Caco-2 (cell line): ENCODE measurements around the gene LRP1B. TPM values are rescaled to one million over a fixed set of nuclear protein-coding genes. Genes with fewer than 3 reads are reported as not detected.
A peak's percentile ranks its signal among the peaks of the same experiment; 100 is the strongest.

Source experiments
- BruUV-seq: library from RNA; stranded (reverse); fragments of 400-500 nt; replicated peaks from 2 replicates; lab custom pipeline; 2021; lab: Mats Ljungman, UMichigan
- CTCF ChIA-PET: fragments of 300-600 bp; sonication (Branson Sonifier 250); formaldehyde crosslinking; loops from one replicate; lab custom pipeline; 2022; ENCODE audit warnings: antibody characterized with exemption; lab: Charles Lee
- POLR2A ChIA-PET: fragments of 300-600 bp; sonication (Branson Sonifier 250); formaldehyde crosslinking; loops from one replicate; lab custom pipeline; 2022; ENCODE audit warnings: antibody characterized with exemption; lab: Charles Lee
- DNase-seq, 2 experiments: peaks; one replicate each; pipeline versions ENCODE4 v3.0.0 to v3.0.0-alpha.2; 2020 to 2022
- H3K27me3 ChIP-seq: replicated peaks from 2 replicates; pipeline ENCODE4 v1.6.0; 2011; ENCODE audit warnings: low read length; ENCODE audit not compliant: control insufficient read depth, insufficient read depth
- H3K36me3 ChIP-seq: 2 replicates; pipeline ENCODE4 v1.5.1; 2011; ENCODE audit warnings: low read length; ENCODE audit not compliant: control insufficient read depth, insufficient read depth
- H3K4me1 ChIP-seq: fragments of 250-450 bp; sonication (Bioruptor Pico); 2 replicates; pipeline ENCODE4 v1.5.1; 2020; ENCODE audit warnings: mild to moderate bottlenecking
- H3K4me3 ChIP-seq: 2 replicates; pipeline ENCODE4 v1.5.1; 2011; ENCODE audit warnings: low read depth, mild to moderate bottlenecking, control low read depth, low read length
- H3K9me3 ChIP-seq: fragments of 250-450 bp; sonication (Bioruptor Pico); 2 replicates; pipeline ENCODE4 v1.5.1; 2020; ENCODE audit warnings: mild to moderate bottlenecking, moderate library complexity
- H3K27ac Mint-ChIP-seq: one replicate; pipeline ENCODE4 v1.8.0; 2022; ENCODE audit warnings: mixed read lengths; ENCODE audit not compliant: unreplicated experiment
- H3K27me3 Mint-ChIP-seq: one replicate; pipeline ENCODE4 v1.8.0; 2022; ENCODE audit warnings: mixed read lengths; ENCODE audit not compliant: insufficient read depth, unreplicated experiment
- H3K36me3 Mint-ChIP-seq: one replicate; pipeline ENCODE4 v1.8.0; 2022; ENCODE audit warnings: mild to moderate bottlenecking, mixed read lengths; ENCODE audit not compliant: insufficient read depth, unreplicated experiment
- H3K4me1 Mint-ChIP-seq: one replicate; pipeline ENCODE4 v1.8.0; 2022; ENCODE audit warnings: low read depth, mixed read lengths; ENCODE audit not compliant: unreplicated experiment
- H3K4me3 Mint-ChIP-seq: one replicate; pipeline ENCODE4 v1.8.0; 2022; ENCODE audit warnings: mild to moderate bottlenecking, moderate library complexity, mixed read lengths; ENCODE audit not compliant: unreplicated experiment
- H3K9me3 Mint-ChIP-seq: one replicate; pipeline ENCODE4 v1.8.0; 2022; ENCODE audit warnings: mixed read lengths; ENCODE audit not compliant: unreplicated experiment
- intact Hi-C: fragments of 100-400 bp; cut with micrococcal nuclease; formaldehyde crosslinking; loops from one replicate; pipeline ENCODE4 v1.10.0; 2022; ENCODE audit not compliant: unreplicated experiment
- total RNA-seq: library from RNA; stranded (reverse); gene quantifications from 2 replicates; pipeline ENCODE4 v1.2.3, GENCODE V29; 2022
- TF ChIP-seq, protein P1 (sequence below), 2 experiments: fragments of 200-600 bp in 1 of 2; IDR thresholded peaks; 1 replicate in 1 of 2; 2 replicates in 1 of 2; pipeline versions ENCODE4 v1.5.1 to v1.8.0; 2011 to 2022; ENCODE audit warnings: antibody characterized with exemption in 1 of 2, control low read depth in 1 of 2, inconsistent platforms in 1 of 2, low read depth in 1 of 2, low read length in 1 of 2, mild to moderate bottlenecking in 1 of 2, moderate library complexity in 1 of 2; ENCODE audit not compliant: insufficient read depth in 1 of 2, severe bottlenecking in 1 of 2, unreplicated experiment in 1 of 2

Gene LRP1B
- total RNA-seq, 1 experiment from 2014 or later: not detected

DNA sequence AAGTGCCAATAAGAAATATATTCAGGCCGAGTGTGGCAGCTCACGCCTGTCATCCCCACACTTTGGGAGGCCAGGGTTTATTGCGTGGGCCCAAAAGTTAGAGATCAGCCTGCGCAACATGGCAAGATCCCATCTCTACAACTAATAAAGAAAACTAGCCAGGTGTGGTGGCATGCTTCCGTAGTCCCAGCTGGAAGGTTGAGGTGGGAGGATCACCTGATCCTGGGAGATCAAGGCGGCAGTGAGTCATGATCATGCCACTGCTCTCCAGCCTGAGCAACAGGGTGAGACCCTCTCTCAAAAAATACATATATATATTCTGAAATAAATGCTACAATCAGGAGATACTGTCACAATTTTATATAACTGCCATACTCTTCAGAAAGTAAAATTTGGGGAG lies 1745.9 kb downstream of the LRP1B start:
- TF ChIP-seq, protein P1, sequence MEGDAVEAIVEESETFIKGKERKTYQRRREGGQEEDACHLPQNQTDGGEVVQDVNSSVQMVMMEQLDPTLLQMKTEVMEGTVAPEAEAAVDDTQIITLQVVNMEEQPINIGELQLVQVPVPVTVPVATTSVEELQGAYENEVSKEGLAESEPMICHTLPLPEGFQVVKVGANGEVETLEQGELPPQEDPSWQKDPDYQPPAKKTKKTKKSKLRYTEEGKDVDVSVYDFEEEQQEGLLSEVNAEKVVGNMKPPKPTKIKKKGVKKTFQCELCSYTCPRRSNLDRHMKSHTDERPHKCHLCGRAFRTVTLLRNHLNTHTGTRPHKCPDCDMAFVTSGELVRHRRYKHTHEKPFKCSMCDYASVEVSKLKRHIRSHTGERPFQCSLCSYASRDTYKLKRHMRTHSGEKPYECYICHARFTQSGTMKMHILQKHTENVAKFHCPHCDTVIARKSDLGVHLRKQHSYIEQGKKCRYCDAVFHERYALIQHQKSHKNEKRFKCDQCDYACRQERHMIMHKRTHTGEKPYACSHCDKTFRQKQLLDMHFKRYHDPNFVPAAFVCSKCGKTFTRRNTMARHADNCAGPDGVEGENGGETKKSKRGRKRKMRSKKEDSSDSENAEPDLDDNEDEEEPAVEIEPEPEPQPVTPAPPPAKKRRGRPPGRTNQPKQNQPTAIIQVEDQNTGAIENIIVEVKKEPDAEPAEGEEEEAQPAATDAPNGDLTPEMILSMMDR (IDR thresholded peaks at IDR 0.05; ENCODE audit: insufficient read depth in 1 of 2, low read depth in 1 of 2, low read length in 1 of 2, severe bottlenecking in 1 of 2, unreplicated experiment in 1 of 2): no peak
- H3K27me3 Mint-ChIP-seq: no peaks in the 10 kb centered on the region
- H3K36me3 Mint-ChIP-seq: no peaks in the 10 kb centered on the region
- H3K36me3 ChIP-seq: no peaks in the 10 kb centered on the region
- intact Hi-C loops: no loop called here
- no TSS peak for BruUV-seq
- H3K4me1 Mint-ChIP-seq: no peaks in the 10 kb centered on the region
- H3K9me3 Mint-ChIP-seq: no peaks in the 10 kb centered on the region
- no peak overlapping the region for H3K27ac Mint-ChIP-seq
- no peaks in the 10 kb centered on the region for H3K27me3 ChIP-seq
- DNase-seq: no peak
- CTCF ChIA-PET: no interaction called here
- H3K4me3 ChIP-seq: no peak overlapping the region
- H3K9me3 ChIP-seq: no peaks in the 10 kb centered on the region
- H3K4me1 ChIP-seq: no peaks in the 10 kb centered on the region
- POLR2A ChIA-PET: no interaction called here
- H3K4me3 Mint-ChIP-seq: no peak overlapping the region

- Mint-ChIP-seq H3K4me3 (no peak overlapping the region), H3K9me3 (no peaks in the 10 kb centered on the region), H3K36me3 (no peaks in the 10 kb centered on the region), H3K4me1 (no peaks in the 10 kb centered on the region), H3K27ac (no peak overlapping the region), H3K27me3 (no peaks in the 10 kb centered on the region)
- no peak for DNase-seq
- intact Hi-C loops: no loop called here
- ChIA-PET CTCF (no interaction called here), POLR2A (no interaction called here)
- TF ChIP-seq, protein P1 (IDR thresholded peaks at IDR 0.05; ENCODE audit: insufficient read depth in 1 of 2, low read depth in 1 of 2, low read length in 1 of 2, severe bottlenecking in 1 of 2, unreplicated experiment in 1 of 2): no peak
- H3K27me3 ChIP-seq: no peaks in the 10 kb centered on the region
- no peak overlapping the region for H3K4me3 ChIP-seq
- H3K9me3 ChIP-seq: no peaks in the 10 kb centered on the region
- H3K4me1 ChIP-seq: no peaks in the 10 kb centered on the region
- BruUV-seq: no TSS peak
- no peaks in the 10 kb centered on the region for H3K36me3 ChIP-seq
These were observed 1747.0 kb downstream of the LRP1B start for GRCh38 chr2:140383781-140384180.

DNA sequence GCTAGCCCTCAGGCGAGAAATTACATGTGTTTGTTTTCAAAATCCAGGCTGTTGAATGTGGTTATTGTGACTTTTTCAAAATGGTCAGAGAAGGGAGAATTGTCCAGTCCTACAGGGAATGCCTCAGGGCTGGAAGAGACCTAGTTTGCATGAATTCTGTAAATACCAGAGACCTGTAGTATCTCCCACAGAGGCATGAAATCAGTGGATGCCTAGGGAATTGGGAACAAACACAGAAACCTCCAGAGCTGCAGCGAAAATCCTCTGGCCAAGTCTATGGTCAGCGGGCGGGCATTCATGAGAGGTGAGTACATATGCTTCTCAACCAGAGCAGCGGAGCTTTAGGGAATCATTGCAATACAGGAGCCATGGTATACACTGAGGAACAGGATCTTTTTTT lies 1754.1 kb downstream of the LRP1B start:
- Mint-ChIP-seq H3K27me3 (no peaks in the 10 kb centered on the region), H3K9me3 (no peaks in the 10 kb centered on the region), H3K4me1 (peaks cover 10% of the 10 kb centered on the region), H3K27ac (no peak overlapping the region), H3K4me3 (no peak overlapping the region), H3K36me3 (no peaks in the 10 kb centered on the region)
- Histone ChIP-seq H3K27me3 (no peaks in the 10 kb centered on the region), H3K9me3 (no peaks in the 10 kb centered on the region), H3K36me3 (no peaks in the 10 kb centered on the region), H3K4me1 (0 out of 2 replicates have a peak, but pooled peaks cover 6% of the 10 kb centered on the region), H3K4me3 (no peak overlapping the region)
- intact Hi-C loops: no loop called here
- TF ChIP-seq, protein P1 (IDR thresholded peaks at IDR 0.05; ENCODE audit: insufficient read depth in 1 of 2, low read depth in 1 of 2, low read length in 1 of 2, severe bottlenecking in 1 of 2, unreplicated experiment in 1 of 2): no peak
- ChIA-PET POLR2A (no interaction called here), CTCF (no interaction called here)
- BruUV-seq: no TSS peak
- DNase-seq: peak in 1 of 2 experiments; percentile 2
